OCI-LY7 (cell line): ENCODE measurements around the gene NCOR2. TPM values are rescaled to one million over a fixed set of nuclear protein-coding genes. Genes with fewer than 3 reads are reported as not detected.

ENCODE experiments used
- BruUV-seq: library from RNA; stranded (reverse); fragments of 400-500 nt; replicated peaks from 2 replicates; lab custom pipeline; 2021; lab: Mats Ljungman, UMichigan
- CTCF ChIA-PET: fragments of 300-600 bp; sonication (Branson Sonifier 250); formaldehyde crosslinking; loops from one replicate; lab custom pipeline; 2022; ENCODE audit warnings: antibody characterized with exemption; ENCODE audit not compliant: unreplicated experiment; lab: Charles Lee
- POLR2A ChIA-PET: fragments of 300-600 bp; sonication (Branson Sonifier 250); formaldehyde crosslinking; loops from one replicate; lab custom pipeline; 2022; ENCODE audit warnings: antibody characterized with exemption; lab: Charles Lee
- DNase-seq: peaks from one replicate; pipeline ENCODE4 v3.0.0-alpha.2; 2015; ENCODE audit warnings: low spot score
- H2AFZ ChIP-seq: fragments of 200-600 bp; sonication (generic), shearing (Covaris generic); 2 replicates; pipeline ENCODE4 v1.6.1; 2014; ENCODE audit warnings: mild to moderate bottlenecking, antibody characterized with exemption, low read length, moderate library complexity
- H3K27ac ChIP-seq: fragments of 200-600 bp; sonication (generic); 2 replicates; pipeline ENCODE4 v1.5.1; 2014; ENCODE audit warnings: mixed run types, low read depth, mild to moderate bottlenecking, moderate library complexity, low read length, inconsistent platforms; ENCODE audit not compliant: poor library complexity, severe bottlenecking
- H3K36me3 ChIP-seq: fragments of 200-600 bp; sonication (generic); 2 replicates; pipeline ENCODE4 v1.6.1; 2014; ENCODE audit warnings: mild to moderate bottlenecking, antibody characterized with exemption, low read length, moderate library complexity, mixed read lengths; ENCODE audit not compliant: insufficient read depth
- H3K4me1 ChIP-seq: fragments of 200-600 bp; sonication (generic); 2 replicates; pipeline ENCODE4 v1.5.1; 2014; ENCODE audit warnings: mild to moderate bottlenecking, low read length; ENCODE audit not compliant: insufficient read depth, poor library complexity, severe bottlenecking
- H3K4me2 ChIP-seq: fragments of 200-600 bp; sonication (generic); 2 replicates; pipeline ENCODE4 v1.6.1; 2014; ENCODE audit warnings: mild to moderate bottlenecking, low read length
- H3K4me3 ChIP-seq: fragments of 200-600 bp; sonication (generic); 2 replicates; pipeline ENCODE4 v1.5.1; 2014; ENCODE audit warnings: mild to moderate bottlenecking, low read depth, low read length; ENCODE audit not compliant: poor library complexity, severe bottlenecking
- H3K79me2 ChIP-seq: fragments of 200-600 bp; sonication (generic); 2 replicates; pipeline ENCODE4 v1.6.1; 2016; ENCODE audit warnings: low read depth, mild to moderate bottlenecking, low read length, moderate library complexity, mixed read lengths; ENCODE audit not compliant: insufficient read depth
- H3K9me2 ChIP-seq: fragments of 200-600 bp; sonication (generic); 2 replicates; pipeline ENCODE4 v1.6.1; 2016; ENCODE audit warnings: mild to moderate bottlenecking, low read length, mixed read lengths; ENCODE audit not compliant: insufficient read depth
- H3K9me3 ChIP-seq: fragments of 200-600 bp; sonication (generic); 2 replicates; pipeline ENCODE4 v1.6.1; 2014; ENCODE audit warnings: mild to moderate bottlenecking, mixed run types, low read length, mixed read lengths
- H4K20me1 ChIP-seq: fragments of 200-600 bp; sonication (generic); 2 replicates; pipeline ENCODE4 v1.6.1; 2014; ENCODE audit warnings: mild to moderate bottlenecking, antibody characterized with exemption, low read length, moderate library complexity, mixed read lengths; ENCODE audit not compliant: insufficient read depth
- CTCF ChIP-seq: fragments of 200-600 bp; sonication (generic); conservative IDR thresholded peaks from 2 replicates; pipeline ENCODE4 v1.5.1; 2014; ENCODE audit warnings: mild to moderate bottlenecking, antibody characterized with exemption, low read length, moderate library complexity, mixed read lengths
- EZH2phosphoT487 ChIP-seq: fragments of 200-600 bp; sonication (generic); IDR thresholded peaks from 2 replicates; pipeline ENCODE4 v1.6.1; 2018; ENCODE audit warnings: low read depth, borderline replicate concordance, mild to moderate bottlenecking, mixed run types, antibody characterized with exemption, low read length, moderate library complexity, mixed read lengths
- intact Hi-C: fragments of 100-400 bp; cut with micrococcal nuclease; formaldehyde crosslinking; loops from one replicate; pipeline ENCODE4 v1.10.0; 2022; ENCODE audit not compliant: unreplicated experiment
- total RNA-seq, 2 experiments: library from RNA; depleted of rRNA in 1 of 2; stranded (reverse); fragments of >200 nt in 1 of 2; shearing (Covaris generic) in 1 of 2; gene quantifications; 2 replicates each; pipeline ENCODE4 v1.2.3, GENCODE V29; 2014 to 2022

NCOR2 gene
- total RNA-seq, 2 experiments from 2014 or later = 22.7 to 159 TPM

GRCh38 chr12:124527861-124528561, 39.4 kb downstream of the NCOR2 start:
- intact Hi-C loops = no loop called here
- no peak for DNase-seq
- Histone ChIP-seq H3K4me2 (no peak overlapping the region), H3K27ac (no peak overlapping the region), H3K9me2 (no peaks in the 10 kb centered on the region), H3K4me3 (no peak overlapping the region), H3K79me2 (no peaks in the 10 kb centered on the region), H3K36me3 (no peaks in the 10 kb centered on the region), H3K4me1 (peaks cover 3% of the 10 kb centered on the region), H3K9me3 (no peaks in the 10 kb centered on the region), H2AFZ (no peak overlapping the region), H4K20me1 (no peaks in the 10 kb centered on the region; the same call in 1 of the 2 replicates)
- TF ChIP-seq EZH2phosphoT487 (no peak), CTCF (no peak)
- POLR2A ChIA-PET = no interaction called here
- CTCF ChIA-PET = no interaction called here
- BruUV-seq = no TSS peak

GRCh38 chr12:124525927-124526692, 41.3 kb downstream of the NCOR2 start:
- H3K9me2 ChIP-seq = no peaks in the 10 kb centered on the region
- no peaks in the 10 kb centered on the region for H3K36me3 ChIP-seq
- no peak overlapping the region for H3K27ac ChIP-seq
- intact Hi-C loops = no loop called here
- peaks cover 3% of the 10 kb centered on the region for H3K4me1 ChIP-seq
- no TSS peak for BruUV-seq
- H3K4me3 ChIP-seq = no peak overlapping the region
- TF ChIP-seq EZH2phosphoT487 (no peak), CTCF (no peak)
- CTCF ChIA-PET = no interaction called here
- POLR2A ChIA-PET = interaction anchor here (1.0 kb wide), 1 partner anchor 14 kb away, joined by 3 read pairs; no protein-coding TSS in a partner anchor
- H3K4me2 ChIP-seq = no peak overlapping the region
- no peak overlapping the region for H2AFZ ChIP-seq
- H3K79me2 ChIP-seq = no peaks in the 10 kb centered on the region
- H3K9me3 ChIP-seq = no peaks in the 10 kb centered on the region
- DNase-seq = no peak
- H4K20me1 ChIP-seq = no peaks in the 10 kb centered on the region; the same call in 1 of the 2 replicates
